OCI-LY7 (cell line): ENCODE measurements around the gene MKNK2.

Source experiments
- EZH2phosphoT487 ChIP-seq: fragments of 200-600 bp; sonication (generic); IDR thresholded peaks from 2 replicates; pipeline ENCODE4 v1.6.1; 2018; ENCODE audit warnings: low read depth, borderline replicate concordance, mild to moderate bottlenecking, mixed run types, antibody characterized with exemption, low read length, moderate library complexity, mixed read lengths
- TF ChIP-seq, protein P1 (sequence below): fragments of 200-600 bp; sonication (generic); conservative IDR thresholded peaks from 2 replicates; pipeline ENCODE4 v1.5.1; 2014; ENCODE audit warnings: mild to moderate bottlenecking, antibody characterized with exemption, low read length, moderate library complexity, mixed read lengths

DNA sequence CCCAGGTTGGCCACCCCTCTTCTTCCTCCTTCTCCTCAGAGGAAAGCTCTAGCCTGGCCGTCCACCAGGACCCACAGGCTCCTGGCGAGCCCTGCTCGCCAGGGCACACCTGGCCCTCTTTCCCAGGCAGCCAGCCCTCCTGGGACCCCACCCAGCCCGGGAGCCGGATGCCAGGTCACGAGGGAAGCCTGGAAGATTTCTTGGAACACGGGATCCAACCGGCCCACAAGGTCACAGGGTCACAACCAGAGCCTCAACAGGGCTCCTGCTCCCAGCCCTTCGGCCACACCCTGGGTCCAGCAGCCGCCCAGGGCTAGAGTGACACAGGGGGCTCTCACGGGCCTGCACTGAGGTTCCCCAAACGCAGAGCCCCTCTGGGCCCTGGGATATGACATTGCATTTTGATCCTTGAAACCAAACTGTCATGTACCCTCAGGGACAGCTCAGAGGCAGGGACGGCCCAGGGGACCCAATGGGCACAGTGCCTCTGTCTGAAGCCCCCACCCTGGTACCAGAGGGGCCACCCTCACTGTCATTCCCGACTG lies 5.5 kb downstream of the MKNK2 start:
- TF ChIP-seq, protein P1, sequence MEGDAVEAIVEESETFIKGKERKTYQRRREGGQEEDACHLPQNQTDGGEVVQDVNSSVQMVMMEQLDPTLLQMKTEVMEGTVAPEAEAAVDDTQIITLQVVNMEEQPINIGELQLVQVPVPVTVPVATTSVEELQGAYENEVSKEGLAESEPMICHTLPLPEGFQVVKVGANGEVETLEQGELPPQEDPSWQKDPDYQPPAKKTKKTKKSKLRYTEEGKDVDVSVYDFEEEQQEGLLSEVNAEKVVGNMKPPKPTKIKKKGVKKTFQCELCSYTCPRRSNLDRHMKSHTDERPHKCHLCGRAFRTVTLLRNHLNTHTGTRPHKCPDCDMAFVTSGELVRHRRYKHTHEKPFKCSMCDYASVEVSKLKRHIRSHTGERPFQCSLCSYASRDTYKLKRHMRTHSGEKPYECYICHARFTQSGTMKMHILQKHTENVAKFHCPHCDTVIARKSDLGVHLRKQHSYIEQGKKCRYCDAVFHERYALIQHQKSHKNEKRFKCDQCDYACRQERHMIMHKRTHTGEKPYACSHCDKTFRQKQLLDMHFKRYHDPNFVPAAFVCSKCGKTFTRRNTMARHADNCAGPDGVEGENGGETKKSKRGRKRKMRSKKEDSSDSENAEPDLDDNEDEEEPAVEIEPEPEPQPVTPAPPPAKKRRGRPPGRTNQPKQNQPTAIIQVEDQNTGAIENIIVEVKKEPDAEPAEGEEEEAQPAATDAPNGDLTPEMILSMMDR, result no peak
- TF ChIP-seq EZH2phosphoT487, result no peak
